Epithelial cell of esophagus (primary cell): ENCODE data around the gene IKZF1.

ENCODE experiments used
- DNase-seq: peaks from one replicate; pipeline ENCODE4 v3.0.0; 2010; ENCODE audit warnings: low read depth
- H3K4me3 ChIP-seq: 2 replicates; pipeline ENCODE4 v1.5.1; 2011; ENCODE audit warnings: mild to moderate bottlenecking, low read length, control low read depth
- TF ChIP-seq, protein P1 (sequence below): IDR thresholded peaks from 2 replicates; pipeline ENCODE4 v1.5.1; 2011; ENCODE audit warnings: low read depth, mild to moderate bottlenecking, low read length, control low read depth, inconsistent platforms; ENCODE audit not compliant: insufficient read depth; ENCODE audit errors: missing control alignments

IKZF1 gene

DNA sequence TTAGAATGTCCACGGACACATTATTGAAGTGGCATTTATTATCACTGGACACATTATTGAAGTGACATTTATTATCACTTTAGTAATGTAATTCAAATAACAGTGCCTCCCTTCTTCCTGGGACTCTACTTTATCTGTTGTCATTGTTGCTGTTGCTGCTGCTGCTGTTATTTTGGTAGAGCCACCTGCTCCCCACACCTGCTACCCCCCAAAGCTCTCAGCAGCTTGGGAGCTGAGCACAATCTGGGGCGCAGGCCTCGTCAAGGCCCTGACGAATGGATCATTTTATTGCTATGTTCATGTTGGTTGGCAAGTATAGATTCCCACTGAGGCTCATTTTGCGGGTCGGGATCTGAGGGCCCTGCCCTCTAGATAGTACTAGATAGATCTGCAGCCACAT lies 120.8 kb downstream of the IKZF1 start:
- TF ChIP-seq, protein P1, sequence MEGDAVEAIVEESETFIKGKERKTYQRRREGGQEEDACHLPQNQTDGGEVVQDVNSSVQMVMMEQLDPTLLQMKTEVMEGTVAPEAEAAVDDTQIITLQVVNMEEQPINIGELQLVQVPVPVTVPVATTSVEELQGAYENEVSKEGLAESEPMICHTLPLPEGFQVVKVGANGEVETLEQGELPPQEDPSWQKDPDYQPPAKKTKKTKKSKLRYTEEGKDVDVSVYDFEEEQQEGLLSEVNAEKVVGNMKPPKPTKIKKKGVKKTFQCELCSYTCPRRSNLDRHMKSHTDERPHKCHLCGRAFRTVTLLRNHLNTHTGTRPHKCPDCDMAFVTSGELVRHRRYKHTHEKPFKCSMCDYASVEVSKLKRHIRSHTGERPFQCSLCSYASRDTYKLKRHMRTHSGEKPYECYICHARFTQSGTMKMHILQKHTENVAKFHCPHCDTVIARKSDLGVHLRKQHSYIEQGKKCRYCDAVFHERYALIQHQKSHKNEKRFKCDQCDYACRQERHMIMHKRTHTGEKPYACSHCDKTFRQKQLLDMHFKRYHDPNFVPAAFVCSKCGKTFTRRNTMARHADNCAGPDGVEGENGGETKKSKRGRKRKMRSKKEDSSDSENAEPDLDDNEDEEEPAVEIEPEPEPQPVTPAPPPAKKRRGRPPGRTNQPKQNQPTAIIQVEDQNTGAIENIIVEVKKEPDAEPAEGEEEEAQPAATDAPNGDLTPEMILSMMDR: no peak
- no peak overlapping the region for H3K4me3 ChIP-seq
- no peak for DNase-seq

DNA sequence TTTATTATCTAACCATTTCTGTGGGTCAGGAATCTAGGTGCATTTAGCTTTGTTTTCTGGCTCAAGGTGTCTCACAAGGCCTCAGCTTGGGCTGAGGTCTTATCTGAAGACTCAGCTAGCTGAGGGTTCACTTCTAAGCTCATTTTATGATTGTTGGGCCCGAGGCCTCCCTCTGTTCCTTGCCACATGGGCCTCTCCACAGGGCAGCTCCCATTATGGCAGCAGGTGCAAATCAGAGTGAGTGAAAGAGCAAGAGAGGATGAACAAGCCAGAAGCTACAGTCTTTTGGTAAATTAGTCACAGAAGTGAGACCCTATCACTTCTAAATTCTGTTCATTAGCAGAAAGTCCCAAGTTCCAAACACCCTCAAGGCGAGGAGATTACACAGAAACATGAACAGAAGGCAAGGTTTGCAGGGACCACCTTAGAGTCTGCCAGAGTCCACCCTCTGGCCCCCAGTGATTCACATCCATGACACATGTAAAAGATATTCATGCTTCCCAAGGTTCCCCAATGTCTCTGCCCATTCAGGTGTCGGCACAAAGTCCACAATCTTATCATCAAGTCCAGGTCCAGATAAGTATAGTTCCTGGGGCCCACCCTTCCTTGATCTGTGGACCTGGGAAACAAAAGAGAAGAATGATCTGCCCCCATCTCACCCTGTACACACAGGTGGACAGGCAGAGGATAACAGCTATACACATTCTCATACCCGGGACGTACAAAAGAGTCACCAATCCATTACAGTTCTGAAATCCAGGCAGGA lies 121.9 kb downstream of the IKZF1 start:
- TF ChIP-seq, protein P1: no peak

DNA sequence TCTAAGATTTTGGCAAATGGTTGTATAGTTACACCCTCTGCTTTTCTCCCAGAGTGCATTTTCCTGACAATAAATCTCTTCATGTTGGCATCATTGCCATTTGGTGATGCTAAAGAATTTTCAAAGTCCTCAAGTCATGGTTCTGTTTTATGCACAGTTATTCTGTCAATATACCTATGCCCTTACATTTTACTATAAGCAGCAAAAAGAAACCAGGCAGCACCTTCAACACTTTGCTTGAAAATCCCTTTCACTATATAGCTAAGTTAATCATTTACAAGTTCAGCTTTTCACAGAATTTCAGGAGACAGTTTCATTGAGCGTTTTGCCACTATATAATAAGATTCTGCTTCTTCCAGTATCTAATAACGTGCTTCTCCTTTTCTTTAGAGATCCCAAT lies 123.0 kb downstream of the IKZF1 start:
- TF ChIP-seq, protein P1: no peak
- DNase-seq: no peak
- H3K4me3 ChIP-seq: no peak overlapping the region

More for the DNA sequence above, 121.9 kb downstream of the IKZF1 start:
- H3K4me3 ChIP-seq: no peak overlapping the region
- no peak for DNase-seq

DNA sequence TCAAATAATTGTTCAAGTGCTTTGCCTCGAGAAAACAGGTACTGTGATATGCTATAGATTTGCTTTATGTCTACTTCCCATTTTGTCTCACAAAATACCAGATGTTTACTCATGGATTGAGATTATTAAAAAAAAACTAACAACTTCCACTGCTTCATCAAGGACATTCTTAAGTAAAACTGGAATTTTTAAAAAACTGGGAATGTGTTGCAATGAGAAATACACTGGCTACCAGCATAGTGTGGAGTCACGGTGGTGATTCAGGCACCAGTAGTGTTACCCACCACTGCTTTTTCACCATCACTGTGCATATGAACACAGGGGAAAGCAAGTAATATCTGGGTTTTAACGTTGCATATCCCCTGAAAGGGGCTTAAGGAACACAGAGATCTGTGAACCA lies 124.4 kb downstream of the IKZF1 start:
- no peak overlapping the region for H3K4me3 ChIP-seq
- TF ChIP-seq, protein P1: no peak
- DNase-seq: no peak

DNA sequence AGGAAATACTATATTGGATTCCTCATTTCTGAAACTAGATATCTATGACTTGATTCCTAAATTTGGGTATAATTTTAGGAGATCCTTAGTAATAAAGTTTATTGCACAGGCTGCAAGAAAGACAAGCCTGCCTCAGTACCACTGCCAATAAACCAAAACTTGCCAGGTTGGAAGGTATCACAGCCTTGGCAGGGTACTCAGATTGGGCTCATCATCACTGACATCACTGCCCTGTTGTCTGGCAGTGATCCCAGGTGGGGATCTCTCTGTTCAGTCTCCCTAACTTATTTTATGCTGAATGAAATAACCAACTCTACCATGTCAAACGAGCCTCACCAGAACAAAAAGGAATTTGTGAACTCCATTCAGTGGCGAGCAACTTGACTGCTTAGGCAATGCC lies 126.8 kb downstream of the IKZF1 start:
- H3K4me3 ChIP-seq: no peak overlapping the region
- no peak for DNase-seq

DNA sequence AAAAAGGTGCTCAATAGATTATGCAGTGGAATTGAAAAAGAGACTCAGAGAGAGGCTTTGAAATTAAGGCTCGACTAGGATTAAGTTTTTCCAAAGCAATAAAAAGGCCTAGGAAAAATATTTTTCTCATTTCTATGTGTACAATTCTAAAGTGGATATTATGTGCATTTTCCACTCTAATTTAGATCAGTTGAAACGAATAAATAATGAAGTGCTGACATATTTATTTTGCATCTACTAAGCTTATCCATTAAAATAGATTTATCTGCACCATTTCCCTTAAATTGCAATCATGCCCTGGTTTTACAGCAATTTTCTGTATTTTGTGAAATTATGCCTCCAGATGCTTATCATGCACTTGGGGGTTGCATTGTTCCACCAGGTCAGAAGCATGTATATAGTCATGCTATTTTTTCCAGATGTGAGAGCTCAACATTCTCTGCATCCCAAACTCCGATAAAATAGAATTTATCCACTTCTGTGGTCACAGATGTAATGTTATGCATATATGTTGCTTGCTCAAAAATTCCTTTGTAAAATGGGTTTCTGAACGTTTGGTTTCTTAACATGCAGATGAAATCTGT lies 127.3 kb downstream of the IKZF1 start:
- no peak overlapping the region for H3K4me3 ChIP-seq
- TF ChIP-seq, protein P1: no peak
- no peak for DNase-seq

More for the DNA sequence above, 126.8 kb downstream of the IKZF1 start:
- TF ChIP-seq, protein P1: no peak
